Smooth muscle cell (in vitro differentiated cells): ENCODE measurements around the gene EPHB1. TPM values are rescaled to one million over a fixed set of nuclear protein-coding genes. Genes with fewer than 3 reads are reported as not detected.

Experiments used
- DNase-seq: peaks from one replicate; lab custom pipeline; 2025; ENCODE audit not compliant: unreplicated experiment; lab: John Stamatoyannopoulos, UW
- H2AFZ ChIP-seq: fragments of 200-600 bp; sonication (generic); 2 replicates; pipeline ENCODE4 v1.6.0; 2016; ENCODE audit warnings: antibody characterized with exemption, low read depth, mild to moderate bottlenecking
- H3F3A ChIP-seq: fragments of 200-600 bp; sonication (generic); 2 replicates; pipeline ENCODE4 v1.6.0; 2017; ENCODE audit warnings: antibody characterized with exemption, low read depth
- H3K27ac ChIP-seq: fragments of 200-600 bp; sonication (generic); 2 replicates; pipeline ENCODE4 v1.5.1; 2016; ENCODE audit warnings: low read depth, mild to moderate bottlenecking
- H3K27me3 ChIP-seq: fragments of 200-600 bp; sonication (generic); 2 replicates; pipeline ENCODE4 v1.6.1; 2016; ENCODE audit warnings: low read depth, mild to moderate bottlenecking
- H3K36me3 ChIP-seq: fragments of 200-600 bp; sonication (generic); 2 replicates; pipeline ENCODE4 v1.5.1; 2016; ENCODE audit warnings: low read depth
- H3K4me1 ChIP-seq: fragments of 200-600 bp; sonication (generic); 2 replicates; pipeline ENCODE4 v1.5.1; 2016; ENCODE audit warnings: low read depth
- H3K4me2 ChIP-seq: fragments of 200-600 bp; sonication (generic); 2 replicates; pipeline ENCODE4 v1.6.0; 2016; ENCODE audit warnings: mild to moderate bottlenecking
- H3K4me3 ChIP-seq: fragments of 200-600 bp; sonication (generic); 2 replicates; pipeline ENCODE4 v1.5.1; 2016; ENCODE audit warnings: mild to moderate bottlenecking
- H3K79me2 ChIP-seq: fragments of 200-600 bp; sonication (generic); 2 replicates; pipeline ENCODE4 v1.6.0; 2016; ENCODE audit warnings: low read depth, mild to moderate bottlenecking
- H3K9ac ChIP-seq: fragments of 200-600 bp; sonication (generic); 2 replicates; pipeline ENCODE4 v1.6.0; 2016; ENCODE audit warnings: low read depth
- H3K9me3 ChIP-seq: fragments of 200-600 bp; sonication (generic); replicated peaks from 2 replicates; pipeline ENCODE4 v1.5.1; 2016; ENCODE audit warnings: low read depth
- H4K20me1 ChIP-seq: fragments of 200-600 bp; sonication (generic); 2 replicates; pipeline ENCODE4 v1.6.0; 2016; ENCODE audit warnings: low read depth
- CTCF ChIP-seq: fragments of 200-600 bp; sonication (generic); IDR thresholded peaks from 2 replicates; pipeline ENCODE4 v1.5.1; 2017; ENCODE audit warnings: borderline replicate concordance, mild to moderate bottlenecking, antibody characterized with exemption; ENCODE audit not compliant: insufficient read depth, poor library complexity, severe bottlenecking
- WGBS: methylation state at CpG from one replicate; pipeline ENCODE4 v1.1.7; 2016; ENCODE audit warnings: low lambda C conversion rate; 5-methylcytosine and 5-hydroxymethylcytosine counted together
- polyA plus RNA-seq: library from polyadenylated mRNA; unstranded; fragments of >200 nt; fragmentation: Nextera tagmentation; extraction: Ambion mirVana; gene quantifications from 2 replicates; pipeline ENCODE4 v1.2.1, GENCODE V29; 2016
- total RNA-seq: library from RNA; depleted of rRNA; stranded (reverse); fragments of >200 nt; gene quantifications from 2 replicates; pipeline ENCODE4 v1.2.3, GENCODE V29; 2014

Gene EPHB1
- total and polyA plus RNA-seq, 2 experiments from 2014 or later = 2.5 to 2.6 TPM

DNA sequence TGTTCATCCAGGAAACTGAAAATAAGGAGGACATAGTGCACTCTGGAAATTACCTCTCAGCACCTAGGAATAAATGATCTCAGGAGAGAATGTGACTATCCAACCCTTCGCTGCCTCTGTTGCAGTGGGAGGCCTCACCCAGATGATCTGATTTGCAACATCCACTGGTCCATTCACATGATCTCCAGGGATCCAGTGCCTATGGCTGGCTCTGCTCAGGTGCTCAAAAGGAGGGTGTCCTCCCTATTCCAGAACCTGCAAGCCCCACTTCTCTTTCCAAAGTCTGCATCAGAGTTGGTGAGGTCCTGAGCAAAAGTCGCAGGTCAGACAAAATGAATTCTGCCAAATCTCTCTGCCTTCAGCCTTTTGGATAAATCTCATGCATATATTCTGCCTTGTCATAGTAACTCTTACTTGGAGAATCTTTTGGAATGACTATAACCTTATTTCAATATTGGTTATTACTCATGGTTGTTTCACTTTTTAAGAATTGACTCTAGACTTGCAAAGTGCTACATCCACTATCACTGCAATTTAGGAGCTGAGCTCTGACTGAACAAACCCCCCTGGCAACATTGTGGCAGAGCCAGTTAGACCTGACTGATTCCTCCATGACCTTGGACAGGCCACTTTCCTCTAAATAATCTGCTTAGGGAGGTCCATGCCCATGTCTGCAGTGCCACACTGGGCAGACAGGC is 295.1 kb downstream of the EPHB1 start:
- Histone ChIP-seq H2AFZ (no peak overlapping the region), H3K4me3 (no peak overlapping the region), H3K27me3 (no peaks in the 10 kb centered on the region), H3K36me3 (no peaks in the 10 kb centered on the region), H3K9ac (no peak overlapping the region), H4K20me1 (no peaks in the 10 kb centered on the region), H3K4me1 (no peaks in the 10 kb centered on the region), H3K79me2 (no peaks in the 10 kb centered on the region), H3K27ac (no peak overlapping the region), H3F3A (no peaks in the 10 kb centered on the region), H3K4me2 (no peak overlapping the region), H3K9me3 (no peaks in the 10 kb centered on the region)
- DNase-seq = no peak
- WGBS = 98% methylated on average over 2 of the region's 2 CpGs
- TF ChIP-seq CTCF = no peak

- Histone ChIP-seq H3K9me3 (no peaks in the 10 kb centered on the region), H3K36me3 (no peaks in the 10 kb centered on the region), H3F3A (no peaks in the 10 kb centered on the region), H3K4me2 (no peak overlapping the region), H3K4me3 (no peak overlapping the region), H2AFZ (no peak overlapping the region), H4K20me1 (no peaks in the 10 kb centered on the region), H3K27ac (no peak overlapping the region), H3K27me3 (no peaks in the 10 kb centered on the region), H3K79me2 (no peaks in the 10 kb centered on the region), H3K9ac (no peak overlapping the region), H3K4me1 (no peaks in the 10 kb centered on the region)
- no peak for TF ChIP-seq CTCF
- DNase-seq = no peak
- 93% methylated on average over 5 of the region's 5 CpGs for WGBS
These were observed 296.9 kb downstream of the EPHB1 start for GRCh38 chr3:135091946-135092345.

DNA sequence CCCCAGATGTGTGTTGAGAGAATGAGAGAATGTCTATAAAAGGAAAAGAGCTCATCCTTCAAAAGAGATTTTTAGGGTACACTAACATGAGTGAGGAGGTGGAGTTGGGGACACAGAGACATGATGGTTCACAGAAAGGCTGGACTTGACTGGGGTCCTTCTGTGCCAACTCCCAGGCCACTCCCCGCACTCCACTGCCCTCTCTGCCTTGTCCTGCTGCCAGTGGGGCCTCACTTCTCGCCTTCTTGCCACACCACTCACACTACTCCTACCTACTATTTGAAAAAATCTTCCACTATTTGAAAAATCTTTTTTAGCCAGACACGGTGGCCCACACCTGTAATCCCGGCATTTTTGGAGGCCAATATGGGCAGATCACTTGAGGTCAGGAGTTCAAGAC is 298.1 kb downstream of the EPHB1 start:
- Histone ChIP-seq H3K27ac (no peak overlapping the region), H3K9ac (no peak overlapping the region), H3K9me3 (no peaks in the 10 kb centered on the region), H3K4me3 (no peak overlapping the region), H3K4me2 (no peak overlapping the region), H3K27me3 (no peaks in the 10 kb centered on the region), H4K20me1 (no peaks in the 10 kb centered on the region), H3K4me1 (no peaks in the 10 kb centered on the region), H3F3A (no peaks in the 10 kb centered on the region), H3K79me2 (no peaks in the 10 kb centered on the region), H3K36me3 (no peaks in the 10 kb centered on the region), H2AFZ (no peak overlapping the region)
- 91% methylated on average over 4 of the region's 4 CpGs for WGBS
- TF ChIP-seq CTCF = no peak
- no peak for DNase-seq

DNA sequence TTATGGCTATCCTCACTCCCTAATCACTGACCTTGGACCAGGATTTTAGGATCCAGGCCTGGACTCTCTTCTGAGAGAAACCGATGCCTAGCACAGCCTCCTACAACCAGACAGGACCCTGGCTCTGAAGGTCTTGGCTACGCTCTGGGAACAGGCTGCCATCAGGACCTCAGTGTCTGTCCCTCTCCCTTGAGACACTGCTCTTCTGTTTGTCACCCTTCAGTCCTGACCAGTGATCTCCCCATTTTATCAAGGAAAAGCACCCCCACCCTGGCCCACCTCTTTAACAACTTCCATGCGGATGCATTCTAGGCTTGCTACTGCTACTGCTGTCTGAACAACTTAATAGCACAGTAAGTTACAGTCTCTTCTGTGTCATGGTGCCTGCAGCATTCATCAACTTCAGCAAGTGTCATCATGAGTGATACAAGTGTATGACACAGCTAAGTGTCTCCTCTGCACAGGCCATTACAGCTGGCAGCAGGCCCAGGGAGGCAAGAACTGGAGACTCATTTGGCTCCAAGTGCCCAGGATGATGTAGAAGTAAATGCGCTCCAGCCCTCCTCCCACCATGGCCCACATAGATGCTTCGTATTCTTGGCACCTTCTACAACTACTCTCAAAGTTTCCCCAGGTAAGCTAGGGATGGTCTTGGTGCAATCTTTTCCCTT is 302.4 kb downstream of the EPHB1 start:
- H3K4me3 ChIP-seq = no peak overlapping the region
- DNase-seq = no peak
- no peak overlapping the region for H2AFZ ChIP-seq
- no peaks in the 10 kb centered on the region for H3K36me3 ChIP-seq
- H3K9me3 ChIP-seq = no peaks in the 10 kb centered on the region
- 83% methylated on average over 5 of the region's 5 CpGs for WGBS
- no peak overlapping the region for H3K9ac ChIP-seq
- H3K27ac ChIP-seq = no peak overlapping the region
- no peak for TF ChIP-seq CTCF
- no peaks in the 10 kb centered on the region for H3K4me1 ChIP-seq
- no peaks in the 10 kb centered on the region for H3K27me3 ChIP-seq
- no peaks in the 10 kb centered on the region for H4K20me1 ChIP-seq
- no peaks in the 10 kb centered on the region for H3F3A ChIP-seq
- H3K79me2 ChIP-seq = no peaks in the 10 kb centered on the region
- H3K4me2 ChIP-seq = no peak overlapping the region
